HFFc6 (cell line): ENCODE results near the gene TREH. TPM values are rescaled to one million over a fixed set of nuclear protein-coding genes. Genes with fewer than 3 reads are reported as not detected.

Source experiments
- DNase-seq: peaks from one replicate; pipeline ENCODE4 v3.0.0-alpha.2; 2018
- H3K27ac Mint-ChIP-seq: 2 replicates; pipeline ENCODE4 v1.8.0; 2020; ENCODE audit warnings: mild to moderate bottlenecking, mixed read lengths
- H3K27me3 Mint-ChIP-seq: 2 replicates; pipeline ENCODE4 v1.8.0; 2021; ENCODE audit warnings: mild to moderate bottlenecking, moderate library complexity, mixed read lengths; ENCODE audit not compliant: insufficient read depth
- H3K36me3 Mint-ChIP-seq: 2 replicates; pipeline ENCODE4 v1.8.0; 2021; ENCODE audit warnings: low read depth, mixed read lengths
- H3K4me1 Mint-ChIP-seq: 2 replicates; pipeline ENCODE4 v1.8.0; 2020; ENCODE audit warnings: low read depth, mixed read lengths
- H3K4me3 Mint-ChIP-seq: 2 replicates; pipeline ENCODE4 v1.8.0; 2020; ENCODE audit warnings: mild to moderate bottlenecking, moderate library complexity, mixed read lengths
- H3K9me3 Mint-ChIP-seq: 2 replicates; pipeline ENCODE4 v1.8.0; 2020; ENCODE audit warnings: mild to moderate bottlenecking, mixed read lengths
- total RNA-seq, 6 experiments: library from RNA; stranded (reverse); fragmentation: NEBNext Ultra II Directional; extraction: Animal tissue kit (Norgen Biotek cat#: 25700); gene quantifications; 2 replicates in 1 of 6; 3 replicates in 5 of 6; pipeline ENCODE4 v1.2.3, GENCODE V29; 2021
- TF ChIP-seq, protein P1 (sequence below): fragments of 200-600 bp; sonication (generic); IDR thresholded peaks from 2 replicates; pipeline ENCODE4 v1.5.0; 2021; ENCODE audit warnings: antibody characterized with exemption, mild to moderate bottlenecking

The TREH gene
- total RNA-seq, 6 experiments from 2014 or later, result 0.07 TPM; not detected in 5

DNA sequence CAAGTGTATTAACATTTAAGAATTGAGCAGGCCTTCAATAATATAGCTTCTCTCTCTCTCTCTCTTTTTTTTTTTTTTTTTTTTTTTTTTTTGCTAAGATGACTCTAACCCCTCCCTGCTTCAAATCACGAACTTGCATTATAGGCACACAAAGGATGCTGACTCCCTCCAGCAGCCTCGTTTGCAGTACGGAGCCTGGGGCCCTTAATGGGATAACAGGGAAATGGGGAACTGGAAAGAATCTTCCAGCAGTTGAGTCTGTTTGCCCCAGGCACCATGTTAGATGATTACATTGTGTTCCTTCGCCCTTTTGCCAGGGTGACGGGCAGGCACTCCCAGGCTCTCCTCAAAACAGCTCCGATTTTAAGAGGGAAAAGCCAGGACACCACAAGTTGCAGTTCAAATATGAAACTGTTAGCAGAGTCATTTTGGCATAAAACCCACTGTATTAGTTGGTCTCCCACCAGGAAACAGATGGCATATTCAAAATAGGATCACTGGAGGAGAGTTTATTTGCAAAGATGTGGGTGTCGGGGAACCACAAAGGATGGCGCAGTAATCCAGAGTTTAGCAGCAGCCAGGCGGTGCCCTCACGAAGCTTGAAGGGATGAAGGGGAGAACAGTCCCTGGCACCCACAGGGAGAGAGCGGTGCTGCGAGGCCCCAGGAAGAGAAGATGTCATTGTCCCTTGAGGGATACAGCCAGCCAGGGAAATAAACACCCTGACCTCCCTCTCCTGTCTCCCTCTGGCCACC is 26.5 kb upstream of the TREH start:
- Mint-ChIP-seq H3K4me3 (no peak overlapping the region), H3K9me3 (no peaks in the 10 kb centered on the region)
- TF ChIP-seq, protein P1, sequence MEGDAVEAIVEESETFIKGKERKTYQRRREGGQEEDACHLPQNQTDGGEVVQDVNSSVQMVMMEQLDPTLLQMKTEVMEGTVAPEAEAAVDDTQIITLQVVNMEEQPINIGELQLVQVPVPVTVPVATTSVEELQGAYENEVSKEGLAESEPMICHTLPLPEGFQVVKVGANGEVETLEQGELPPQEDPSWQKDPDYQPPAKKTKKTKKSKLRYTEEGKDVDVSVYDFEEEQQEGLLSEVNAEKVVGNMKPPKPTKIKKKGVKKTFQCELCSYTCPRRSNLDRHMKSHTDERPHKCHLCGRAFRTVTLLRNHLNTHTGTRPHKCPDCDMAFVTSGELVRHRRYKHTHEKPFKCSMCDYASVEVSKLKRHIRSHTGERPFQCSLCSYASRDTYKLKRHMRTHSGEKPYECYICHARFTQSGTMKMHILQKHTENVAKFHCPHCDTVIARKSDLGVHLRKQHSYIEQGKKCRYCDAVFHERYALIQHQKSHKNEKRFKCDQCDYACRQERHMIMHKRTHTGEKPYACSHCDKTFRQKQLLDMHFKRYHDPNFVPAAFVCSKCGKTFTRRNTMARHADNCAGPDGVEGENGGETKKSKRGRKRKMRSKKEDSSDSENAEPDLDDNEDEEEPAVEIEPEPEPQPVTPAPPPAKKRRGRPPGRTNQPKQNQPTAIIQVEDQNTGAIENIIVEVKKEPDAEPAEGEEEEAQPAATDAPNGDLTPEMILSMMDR, result no peak

DNA sequence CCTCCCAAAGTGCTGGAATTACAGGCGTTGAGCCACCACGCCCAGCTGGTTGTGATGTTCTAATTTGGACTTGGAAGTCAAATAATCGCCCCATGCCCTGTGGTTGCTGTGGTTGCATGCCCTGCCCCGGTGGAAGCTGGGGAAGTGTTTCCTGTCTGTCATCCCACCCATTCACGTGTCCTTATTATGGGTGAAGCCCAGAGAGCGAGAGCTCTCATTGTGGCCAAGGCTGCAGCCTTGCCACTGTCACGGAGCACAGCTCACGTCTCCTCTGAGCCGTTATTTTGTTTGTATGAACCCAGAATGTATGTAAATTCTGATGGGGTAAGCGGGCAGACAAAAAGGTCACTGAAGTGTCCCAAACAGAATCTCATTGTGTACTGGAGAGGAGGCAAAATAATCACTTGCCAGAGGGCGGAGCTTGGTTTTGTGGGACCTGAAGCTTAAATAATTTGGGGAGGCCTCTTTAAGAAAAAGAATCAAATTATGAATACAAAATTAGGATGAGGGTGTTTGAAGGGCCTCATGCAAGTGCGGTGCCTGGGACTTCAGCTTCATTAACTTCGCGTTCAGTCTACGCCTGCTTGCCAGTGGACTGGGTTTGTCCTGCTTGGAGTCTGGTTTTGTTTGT is 25.8 kb upstream of the TREH start:
- H3K4me1 Mint-ChIP-seq, result peaks cover 11% of the 10 kb centered on the region; the same call in 1 of the 2 replicates
- peaks cover 3% of the 10 kb centered on the region; the same call in 1 of the 2 replicates for H3K36me3 Mint-ChIP-seq
- H3K27me3 Mint-ChIP-seq, result peaks cover 22% of the 10 kb centered on the region
- DNase-seq, result no peak
- H3K9me3 Mint-ChIP-seq, result peaks cover 3% of the 10 kb centered on the region
- H3K4me3 Mint-ChIP-seq, result no peak overlapping the region
- no peak overlapping the region for H3K27ac Mint-ChIP-seq
- TF ChIP-seq, protein P1, result no peak

More for the DNA sequence above, 26.5 kb upstream of the TREH start:
- H3K27ac Mint-ChIP-seq, result no peak overlapping the region
- no peak for DNase-seq
- peaks cover 27% of the 10 kb centered on the region for H3K27me3 Mint-ChIP-seq
- H3K36me3 Mint-ChIP-seq, result no peaks in the 10 kb centered on the region
- H3K4me1 Mint-ChIP-seq, result peaks cover 11% of the 10 kb centered on the region; the same call in 1 of the 2 replicates

DNA sequence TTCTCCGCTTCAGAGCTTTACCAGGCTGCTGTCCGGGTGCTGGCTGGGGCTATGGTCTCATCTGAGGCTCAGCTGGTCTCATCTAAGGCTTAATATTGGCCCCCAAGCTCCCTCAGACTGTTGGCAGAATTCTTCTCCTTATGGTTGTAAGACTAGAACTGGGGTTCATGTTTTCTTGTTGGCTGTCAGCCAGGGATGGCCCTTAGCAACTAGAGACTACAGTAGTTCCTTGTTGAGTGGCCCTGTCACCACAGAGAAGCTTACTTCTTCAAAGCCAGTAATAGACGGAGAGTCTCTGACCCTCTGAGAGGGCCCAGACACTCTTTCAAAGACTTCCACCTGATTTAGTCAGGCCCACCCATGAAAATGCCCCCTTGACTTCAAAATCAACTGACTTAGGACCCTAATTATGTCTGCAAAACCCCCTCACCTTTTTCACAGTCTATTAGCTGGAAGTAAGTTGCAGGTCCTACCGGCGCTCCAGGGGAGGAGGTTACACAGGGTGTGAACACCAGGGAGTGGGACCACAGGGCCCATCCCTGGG is 24.2 kb upstream of the TREH start:
- H3K36me3 Mint-ChIP-seq, result peaks cover 5% of the 10 kb centered on the region; the same call in 1 of the 2 replicates
- H3K4me1 Mint-ChIP-seq, result peaks cover 11% of the 10 kb centered on the region; the same call in 1 of the 2 replicates

DNA sequence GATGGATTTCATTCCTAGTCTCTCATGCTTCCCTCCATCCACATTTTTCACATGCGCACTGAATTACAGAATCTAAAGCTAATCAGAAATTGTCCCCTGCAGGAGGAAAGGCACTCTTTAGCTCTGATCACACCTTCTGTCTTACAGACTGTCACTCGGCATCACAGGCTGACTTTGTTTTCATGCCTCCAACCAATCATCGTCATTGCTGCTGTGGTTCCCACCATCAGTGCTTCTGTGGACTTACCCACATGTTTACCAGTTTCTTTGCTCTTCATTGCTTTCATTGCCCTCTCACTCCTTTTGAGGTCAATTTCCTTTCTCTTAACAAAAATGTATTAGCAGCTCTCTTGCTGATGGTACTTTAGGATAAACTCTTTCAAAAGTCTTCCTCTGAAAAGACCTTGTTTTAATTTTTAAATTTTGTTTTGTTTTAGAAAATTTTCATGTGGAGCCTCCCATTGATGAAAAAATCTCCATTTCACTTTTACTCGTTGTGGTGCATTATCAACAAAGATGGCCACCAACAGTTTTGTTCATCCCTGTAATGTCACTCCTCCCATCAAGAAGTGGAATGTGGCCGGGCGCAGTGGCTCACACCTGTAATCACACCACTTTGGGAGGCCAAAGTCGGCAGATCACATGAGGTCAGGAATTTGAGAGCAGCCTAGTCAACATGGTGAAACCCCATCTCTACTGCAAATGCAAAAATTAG is 20.2 kb upstream of the TREH start:
- no peaks in the 10 kb centered on the region for H3K4me1 Mint-ChIP-seq
- peaks cover 5% of the 10 kb centered on the region; the same call in 1 of the 2 replicates for H3K36me3 Mint-ChIP-seq
- no peaks in the 10 kb centered on the region; the same call in none of the 2 replicates for H3K27me3 Mint-ChIP-seq
- DNase-seq, result no peak
- no peak overlapping the region for H3K27ac Mint-ChIP-seq
- no peak overlapping the region for H3K4me3 Mint-ChIP-seq
- H3K9me3 Mint-ChIP-seq, result peaks cover 4% of the 10 kb centered on the region
- TF ChIP-seq, protein P1, result no peak

More for the DNA sequence above, 24.2 kb upstream of the TREH start:
- Mint-ChIP-seq H3K4me3 (no peak overlapping the region), H3K27me3 (peaks cover 20% of the 10 kb centered on the region), H3K27ac (no peak overlapping the region), H3K9me3 (peaks cover 4% of the 10 kb centered on the region)
- DNase-seq, result no peak
- TF ChIP-seq, protein P1, result no peak

DNA sequence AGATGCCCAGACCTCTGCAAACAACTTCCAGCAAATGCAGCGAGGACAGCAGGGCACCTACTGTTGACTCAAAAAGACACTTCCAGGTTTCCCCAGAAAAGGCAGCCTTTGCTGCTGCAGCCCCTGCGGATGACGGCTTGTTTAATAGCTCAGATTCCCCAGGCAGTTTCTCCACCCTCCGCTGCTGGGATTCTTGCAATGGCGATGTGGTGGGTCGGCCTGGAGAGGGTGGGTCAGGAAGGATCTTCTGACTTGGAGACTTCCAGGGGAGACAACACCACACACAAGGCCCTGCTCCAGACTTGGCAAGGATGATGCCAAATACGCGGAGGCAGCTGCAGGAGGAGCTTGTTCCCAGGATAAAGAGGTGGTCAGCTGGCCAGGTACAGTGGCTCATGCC is 17.9 kb upstream of the TREH start:
- H3K36me3 Mint-ChIP-seq, result peaks cover 5% of the 10 kb centered on the region; the same call in 1 of the 2 replicates
- TF ChIP-seq, protein P1, result no peak
- H3K4me3 Mint-ChIP-seq, result no peak overlapping the region
- no peak overlapping the region for H3K27ac Mint-ChIP-seq
- no peaks in the 10 kb centered on the region; the same call in none of the 2 replicates for H3K27me3 Mint-ChIP-seq
- peaks cover 4% of the 10 kb centered on the region for H3K9me3 Mint-ChIP-seq
- DNase-seq, result no peak
- peaks cover 8% of the 10 kb centered on the region for H3K4me1 Mint-ChIP-seq
